Esophagus (tissue), 2 donors: Measurements from ENCODE around the gene SLC7A5. TPM values are rescaled to one million over a fixed set of nuclear protein-coding genes. Genes with fewer than 3 reads are reported as not detected.

ENCODE experiments used
- H3K27ac ChIP-seq, 2 donors: one replicate each; pipeline ENCODE4 v1.5.1; 2013; ENCODE audit warnings: low read depth in 2 of 2, mild to moderate bottlenecking in 2 of 2, inconsistent platforms in 1 of 2, low read length in 1 of 2, moderate library complexity in 1 of 2
- H3K27me3 ChIP-seq, 2 donors: one replicate each; pipeline ENCODE4 v1.6.1; 2013; ENCODE audit warnings: low read length in 2 of 2, control low read depth in 1 of 2, mild to moderate bottlenecking in 1 of 2; ENCODE audit not compliant: insufficient read depth in 2 of 2, control insufficient read depth in 1 of 2
- H3K36me3 ChIP-seq, 2 donors: one replicate each; pipeline ENCODE4 v1.6.1; 2013; ENCODE audit warnings: low read length in 1 of 2; ENCODE audit not compliant: control insufficient read depth in 2 of 2, insufficient read depth in 2 of 2
- H3K4me1 ChIP-seq, 2 donors: one replicate each; pipeline ENCODE4 v1.6.1; 2013; ENCODE audit warnings: low read length in 1 of 2; ENCODE audit not compliant: control insufficient read depth in 2 of 2, insufficient read depth in 2 of 2
- H3K4me3 ChIP-seq, 2 donors: one replicate each; pipeline ENCODE4 v1.5.1; 2013; ENCODE audit warnings: low read length in 2 of 2, mild to moderate bottlenecking in 2 of 2, low read depth in 1 of 2, moderate library complexity in 1 of 2
- H3K9me3 ChIP-seq, 2 donors: one replicate each; pipeline ENCODE4 v1.6.1; 2013; ENCODE audit warnings: mild to moderate bottlenecking in 2 of 2, low read depth in 1 of 2, low read length in 1 of 2, moderate library complexity in 1 of 2; ENCODE audit not compliant: control insufficient read depth in 2 of 2, insufficient read depth in 1 of 2
- WGBS, 2 donors: extraction: QIAGEN DNeasy Blood & Tissue Kit; methylation state at CpG; one replicate each; pipeline ENCODE4 v1.1.7; 2013; 5-methylcytosine and 5-hydroxymethylcytosine counted together
- polyA plus RNA-seq, 2 donors: library from polyadenylated mRNA; stranded (reverse); fragments of 200-250 nt; gene quantifications; one replicate each; pipeline ENCODE4 v1.2.3, GENCODE V29; 2013
- donor health status: healthy with polysubstance abuse.
- donor health status: Bipolar disorder and iron deficiency.

Gene SLC7A5
- polyA plus RNA-seq, 2 donors, result 117 to 138 TPM

- Histone ChIP-seq H3K36me3 (peaks cover 0 to 32% of the 10 kb centered on the region in 2 donors), H3K4me3 (no peak overlapping the region), H3K4me1 (peaks cover 19 to 56% of the 10 kb centered on the region in 2 donors), H3K27me3 (no peaks in the 10 kb centered on the region), H3K9me3 (peaks cover 0 to 2% of the 10 kb centered on the region in 2 donors), H3K27ac (peak overlapping the region; percentile 51 to 70)
- 58 to 77% methylated on average over 22 of the region's 22 CpGs for WGBS, 2 donors
Observed at GRCh38 chr16:87841340-87842208, 27.7 kb downstream of the SLC7A5 start.

- Histone ChIP-seq H3K4me3 (no peak overlapping the region), H3K27ac (peak overlapping the region; percentile 70), H3K9me3 (peaks cover 0 to 2% of the 10 kb centered on the region in 2 donors), H3K4me1 (peaks cover 12 to 49% of the 10 kb centered on the region in 2 donors), H3K36me3 (peaks cover 5 to 37% of the 10 kb centered on the region in 2 donors), H3K27me3 (no peaks in the 10 kb centered on the region)
- 58 to 73% methylated on average over 29 of the region's 29 CpGs for WGBS, 2 donors
Observed at GRCh38 chr16:87840271-87840978, 28.9 kb downstream of the SLC7A5 start.

DNA sequence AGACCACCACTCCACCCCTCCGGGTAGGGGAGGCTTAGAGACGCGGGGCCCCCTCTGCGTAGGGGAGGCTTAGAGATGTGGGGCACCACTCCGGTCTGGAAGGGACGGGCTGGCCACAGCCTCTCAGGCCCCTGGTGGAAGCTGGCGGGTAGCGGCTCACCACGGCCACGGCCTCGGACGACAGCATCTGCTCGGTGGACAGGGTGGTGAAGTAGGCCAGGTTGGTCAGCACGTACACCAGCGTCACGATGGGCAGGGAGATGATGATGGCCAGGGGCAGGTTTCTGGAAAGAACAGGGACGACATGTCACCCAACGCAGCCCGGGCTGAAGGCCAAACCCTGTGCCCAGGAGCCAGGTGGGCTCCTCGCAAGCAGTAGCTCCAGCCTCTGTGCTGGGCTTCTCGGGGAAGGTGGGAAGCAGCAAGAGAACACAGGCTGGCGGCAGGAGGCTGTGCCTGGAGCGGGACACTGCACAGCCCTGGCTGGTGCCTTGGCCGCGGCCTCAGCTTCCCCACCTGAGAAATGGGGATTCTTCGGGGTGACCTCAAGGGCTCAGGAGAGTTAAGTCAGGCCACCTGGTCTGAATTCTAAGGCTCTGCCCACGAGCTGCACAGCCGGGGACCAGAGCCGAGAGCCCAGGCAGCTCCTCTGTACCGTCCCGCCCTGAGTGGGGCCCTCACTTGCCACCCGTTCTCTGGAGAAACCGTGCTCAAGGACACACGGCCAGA is 29.6 kb downstream of the SLC7A5 start:
- Histone ChIP-seq H3K4me3 (no peak overlapping the region), H3K9me3 (peaks cover 0 to 2% of the 10 kb centered on the region in 2 donors), H3K27me3 (no peaks in the 10 kb centered on the region), H3K27ac (peak overlapping the region; percentile 70), H3K36me3 (peaks cover 5 to 42% of the 10 kb centered on the region in 2 donors), H3K4me1 (peaks cover 10 to 45% of the 10 kb centered on the region in 2 donors)
- 58 to 70% methylated on average over 34 of the region's 34 CpGs for WGBS, 2 donors

- Histone ChIP-seq H3K9me3 (peaks cover 0 to 2% of the 10 kb centered on the region in 2 donors), H3K36me3 (peaks cover 5 to 49% of the 10 kb centered on the region in 2 donors), H3K27ac (peak overlapping the region; percentile 70), H3K27me3 (no peaks in the 10 kb centered on the region), H3K4me3 (no peak overlapping the region), H3K4me1 (peaks cover 10 to 43% of the 10 kb centered on the region in 2 donors)
- 52 to 62% methylated on average over 27 of the region's 27 CpGs for WGBS, 2 donors
Observed at GRCh38 chr16:87838643-87839541, 30.4 kb downstream of the SLC7A5 start.

DNA sequence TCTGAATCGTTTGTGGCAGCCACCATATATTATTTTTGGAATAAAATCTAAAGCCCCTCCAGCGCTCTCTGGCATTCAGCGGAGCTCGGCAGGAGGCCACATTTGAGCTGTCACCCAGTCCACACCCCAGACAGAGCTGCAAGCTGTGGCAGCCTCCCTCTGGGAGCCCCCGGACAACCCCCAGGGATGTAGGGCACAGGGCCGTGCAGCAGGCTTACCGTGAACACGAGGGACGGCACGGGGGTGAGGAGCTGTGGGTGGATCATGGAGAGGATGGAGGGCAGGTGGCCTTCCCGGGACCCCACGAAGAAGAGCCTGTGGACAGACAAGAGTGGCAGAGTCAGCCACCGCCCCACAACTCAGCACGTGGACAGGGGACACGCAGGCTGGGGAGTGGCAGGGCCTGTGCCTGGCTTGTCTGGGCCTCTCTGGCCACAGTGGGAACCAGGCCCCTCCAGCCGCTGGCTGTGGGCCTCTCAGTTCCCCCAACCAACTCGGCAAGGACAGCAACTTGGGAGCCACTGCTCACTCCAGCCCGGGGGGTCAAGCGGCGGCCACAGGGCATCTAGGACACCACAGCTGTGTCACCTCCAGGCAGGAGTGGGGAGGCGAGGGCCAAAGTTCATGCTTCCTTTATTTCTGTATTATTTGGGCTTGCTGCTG is 31.5 kb downstream of the SLC7A5 start:
- no peak overlapping the region for H3K4me3 ChIP-seq
- H3K9me3 ChIP-seq, result peaks cover 0 to 2% of the 10 kb centered on the region in 2 donors
- peak overlapping the region; percentile 74 to 77 for H3K27ac ChIP-seq
- no peaks in the 10 kb centered on the region for H3K27me3 ChIP-seq
- peaks cover 10 to 37% of the 10 kb centered on the region in 2 donors for H3K4me1 ChIP-seq
- H3K36me3 ChIP-seq, result peaks cover 5 to 47% of the 10 kb centered on the region in 2 donors
- WGBS, 2 donors, result 54 to 63% methylated on average over 21 of the region's 21 CpGs

GRCh38 chr16:87836844-87837581 is 32.3 kb downstream of the SLC7A5 start:
- Histone ChIP-seq H3K4me1 (peaks cover 10 to 30% of the 10 kb centered on the region in 2 donors), H3K27ac (peak overlapping the region; percentile 74 to 77), H3K36me3 (peaks cover 5 to 48% of the 10 kb centered on the region in 2 donors), H3K4me3 (no peak overlapping the region), H3K9me3 (peaks cover 0 to 2% of the 10 kb centered on the region in 2 donors), H3K27me3 (no peaks in the 10 kb centered on the region)
- 41 to 63% methylated on average over 17 of the region's 17 CpGs for WGBS, 2 donors

GRCh38 chr16:87836346-87836843 is 32.9 kb downstream of the SLC7A5 start:
- H3K36me3 ChIP-seq, result peaks cover 7 to 48% of the 10 kb centered on the region in 2 donors
- peaks cover 10 to 24% of the 10 kb centered on the region in 2 donors for H3K4me1 ChIP-seq

DNA sequence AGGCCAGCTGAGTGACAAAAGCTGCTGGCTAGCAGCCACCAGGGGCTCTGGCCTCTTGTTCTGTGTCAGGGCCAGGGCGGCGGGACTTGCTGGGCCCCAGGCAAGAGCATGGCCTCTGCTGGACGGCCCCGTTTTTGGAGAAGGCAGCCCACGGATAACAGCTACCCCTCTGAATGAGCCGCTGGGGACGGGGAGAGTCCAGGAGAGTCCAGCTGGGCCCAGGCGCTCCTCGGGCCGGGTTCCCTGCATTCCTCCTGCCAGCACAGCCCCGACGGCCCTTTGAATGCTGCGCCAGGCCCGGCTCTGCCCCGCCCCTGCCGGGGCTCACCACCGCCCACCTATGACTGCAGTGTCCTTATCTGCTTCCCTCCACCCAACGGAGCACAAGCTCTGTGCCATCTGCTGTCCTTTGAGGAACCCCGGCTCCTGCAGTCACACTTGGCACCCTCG is 33.4 kb downstream of the SLC7A5 start:
- peaks cover 10 to 22% of the 10 kb centered on the region in 2 donors for H3K4me1 ChIP-seq
- H3K9me3 ChIP-seq, result peaks cover 0 to 2% of the 10 kb centered on the region in 2 donors
- H3K4me3 ChIP-seq, result peak overlapping the region; percentile 1 to 26
- 47 to 64% methylated on average over 20 of the region's 20 CpGs for WGBS, 2 donors
- no peaks in the 10 kb centered on the region for H3K27me3 ChIP-seq
- peak overlapping the region; percentile 74 to 77 for H3K27ac ChIP-seq
- H3K36me3 ChIP-seq, result peaks cover 7 to 49% of the 10 kb centered on the region in 2 donors

More at GRCh38 chr16:87836346-87836843, 32.9 kb downstream of the SLC7A5 start:
- Histone ChIP-seq H3K27me3 (no peaks in the 10 kb centered on the region), H3K4me3 (peak overlapping the region; percentile 1 to 26), H3K9me3 (peaks cover 0 to 2% of the 10 kb centered on the region in 2 donors), H3K27ac (peak overlapping the region; percentile 74 to 77)
- 57 to 76% methylated on average over 17 of the region's 17 CpGs for WGBS, 2 donors
